Mucosa of descending colon (tissue), 3 donors: ENCODE results near the gene RTN1. TPM values are rescaled to one million over a fixed set of nuclear protein-coding genes. Genes with fewer than 3 reads are reported as not detected.

Source experiments
- ATAC-seq: fragments of 200-7000 bp; cut with Tn5 transposase; one replicate; pipeline ENCODE4 v1.9.1; 2020; ENCODE audit warnings: mild to moderate bottlenecking, moderate library complexity
- DNase-seq, 3 donors: peaks; one replicate each; pipeline ENCODE4 v3.0.0-alpha.2; 2020
- H3K36me3 ChIP-seq: fragments of 200-600 bp; one replicate; pipeline ENCODE4 v1.8.0; 2021; ENCODE audit warnings: low read depth, mild to moderate bottlenecking
- H3K4me1 ChIP-seq: fragments of 200-600 bp; one replicate; pipeline ENCODE4 v1.8.0; 2021; ENCODE audit warnings: low read depth, mild to moderate bottlenecking
- H3K4me3 ChIP-seq: fragments of 200-600 bp; one replicate; pipeline ENCODE4 v1.8.0; 2021; ENCODE audit warnings: mild to moderate bottlenecking
- H3K9me3 ChIP-seq: fragments of 200-600 bp; one replicate; pipeline ENCODE4 v1.8.0; 2021; ENCODE audit warnings: mild to moderate bottlenecking
- intact Hi-C, 2 donors: fragments of 100-400 bp; cut with DNase I in 1 of 2; cut with micrococcal nuclease in 1 of 2; formaldehyde crosslinking; loops; one replicate each; pipeline versions ENCODE4 v1.11.0 to v1.11.1; 2022; cut with DNase I, micrococcal nuclease
- total RNA-seq, 3 donors: library from RNA; stranded (reverse); fragmentation: NEBNext Ultra II Directional in 2 of 3; extraction: Animal tissue kit (Norgen Biotek cat#: 25700) in 2 of 3; gene quantifications; one replicate each; pipeline versions ENCODE4 v1.2.1 to v1.2.4, GENCODE V29; 2021 to 2023
- TF ChIP-seq, protein P1 (sequence below): fragments of 200-600 bp; IDR thresholded peaks from one replicate; pipeline ENCODE4 v1.8.0; 2022; ENCODE audit warnings: antibody characterized with exemption, mild to moderate bottlenecking
- donor health status: DM: no; HTN: no; CAD: no; lungs with moderate emphysema.
- donor health status: DM: no; HTN: no; CAD: no.
- donor health status: DM: no; HTN: yes; CAD: no.

RTN1 gene
- total RNA-seq, 3 donors from 2014 or later, result 1.2 to 15.9 (median 3.8) TPM

DNA sequence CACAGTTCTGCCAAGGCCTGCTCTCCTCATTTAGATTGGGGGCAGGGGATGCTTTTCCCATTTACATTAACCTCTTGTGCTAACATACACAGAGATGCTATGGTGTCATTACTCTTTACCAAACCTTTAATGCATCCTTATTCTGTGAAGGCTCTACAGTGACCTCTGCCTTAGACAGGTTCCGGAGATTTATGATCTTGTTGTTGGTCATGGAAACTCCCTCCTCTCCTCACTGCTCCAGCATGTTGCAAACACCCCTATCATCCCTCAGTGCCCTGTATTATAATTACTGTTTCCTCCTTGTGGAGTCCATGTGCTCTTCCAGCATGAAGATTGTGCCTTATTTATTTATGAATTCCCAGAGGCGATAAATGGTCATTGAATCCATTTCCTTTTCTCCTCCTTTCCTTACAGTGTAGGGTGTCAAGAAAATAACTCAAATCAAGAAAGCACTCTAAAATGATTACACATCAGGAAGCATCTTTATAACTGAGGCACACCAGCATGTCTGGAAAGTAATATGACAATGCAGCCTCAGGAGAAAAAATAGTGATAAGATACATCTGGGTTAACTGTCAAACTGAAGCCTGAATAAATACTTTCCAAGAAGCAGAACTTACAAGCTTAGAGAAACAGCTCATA, 37.8 kb downstream of the RTN1 start:
- ATAC-seq (peak; percentile 63), DNase-seq (no peak)
- Histone ChIP-seq H3K36me3 (no peaks in the 10 kb centered on the region), H3K4me1 (no peaks in the 10 kb centered on the region), H3K9me3 (no peaks in the 10 kb centered on the region), H3K4me3 (no peak overlapping the region)
- TF ChIP-seq, protein P1, sequence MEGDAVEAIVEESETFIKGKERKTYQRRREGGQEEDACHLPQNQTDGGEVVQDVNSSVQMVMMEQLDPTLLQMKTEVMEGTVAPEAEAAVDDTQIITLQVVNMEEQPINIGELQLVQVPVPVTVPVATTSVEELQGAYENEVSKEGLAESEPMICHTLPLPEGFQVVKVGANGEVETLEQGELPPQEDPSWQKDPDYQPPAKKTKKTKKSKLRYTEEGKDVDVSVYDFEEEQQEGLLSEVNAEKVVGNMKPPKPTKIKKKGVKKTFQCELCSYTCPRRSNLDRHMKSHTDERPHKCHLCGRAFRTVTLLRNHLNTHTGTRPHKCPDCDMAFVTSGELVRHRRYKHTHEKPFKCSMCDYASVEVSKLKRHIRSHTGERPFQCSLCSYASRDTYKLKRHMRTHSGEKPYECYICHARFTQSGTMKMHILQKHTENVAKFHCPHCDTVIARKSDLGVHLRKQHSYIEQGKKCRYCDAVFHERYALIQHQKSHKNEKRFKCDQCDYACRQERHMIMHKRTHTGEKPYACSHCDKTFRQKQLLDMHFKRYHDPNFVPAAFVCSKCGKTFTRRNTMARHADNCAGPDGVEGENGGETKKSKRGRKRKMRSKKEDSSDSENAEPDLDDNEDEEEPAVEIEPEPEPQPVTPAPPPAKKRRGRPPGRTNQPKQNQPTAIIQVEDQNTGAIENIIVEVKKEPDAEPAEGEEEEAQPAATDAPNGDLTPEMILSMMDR, result no peak
- intact Hi-C loops, result no loop called here

DNA sequence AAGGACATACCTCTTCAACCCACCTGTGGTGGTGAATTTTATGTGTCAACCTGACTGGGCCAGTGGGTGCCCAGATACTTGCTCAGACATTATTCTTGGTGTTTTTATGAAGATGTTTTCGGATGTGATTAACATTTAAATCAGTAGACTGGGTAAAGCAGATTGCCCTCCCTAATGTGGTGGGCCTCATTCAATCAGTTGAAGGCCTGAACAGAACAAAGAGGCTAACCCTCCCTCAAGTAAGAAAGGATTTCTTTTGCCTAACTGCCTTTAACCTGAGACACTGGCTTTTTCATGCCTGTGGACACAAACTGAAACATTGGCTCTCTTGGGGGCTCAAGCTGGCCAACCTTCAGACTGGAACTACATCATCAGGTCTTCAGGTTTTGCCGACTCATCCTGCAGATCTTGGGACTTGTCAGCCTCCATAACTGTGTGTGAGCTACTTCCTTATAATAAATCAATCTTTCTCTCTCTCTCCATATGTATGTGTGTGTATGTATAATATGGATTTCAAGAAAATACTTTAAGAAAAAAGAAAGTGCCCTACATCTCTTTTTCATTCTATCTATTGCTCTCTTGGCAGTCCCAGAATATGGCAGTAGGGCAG, 39.4 kb downstream of the RTN1 start:
- TF ChIP-seq, protein P1, result no peak
- H3K9me3 ChIP-seq, result no peaks in the 10 kb centered on the region
- no peak overlapping the region for H3K4me3 ChIP-seq
- no peaks in the 10 kb centered on the region for H3K36me3 ChIP-seq
- DNase-seq (no peak), ATAC-seq (no peak)
- H3K4me1 ChIP-seq, result no peaks in the 10 kb centered on the region
- intact Hi-C loops, result no loop called here

DNA sequence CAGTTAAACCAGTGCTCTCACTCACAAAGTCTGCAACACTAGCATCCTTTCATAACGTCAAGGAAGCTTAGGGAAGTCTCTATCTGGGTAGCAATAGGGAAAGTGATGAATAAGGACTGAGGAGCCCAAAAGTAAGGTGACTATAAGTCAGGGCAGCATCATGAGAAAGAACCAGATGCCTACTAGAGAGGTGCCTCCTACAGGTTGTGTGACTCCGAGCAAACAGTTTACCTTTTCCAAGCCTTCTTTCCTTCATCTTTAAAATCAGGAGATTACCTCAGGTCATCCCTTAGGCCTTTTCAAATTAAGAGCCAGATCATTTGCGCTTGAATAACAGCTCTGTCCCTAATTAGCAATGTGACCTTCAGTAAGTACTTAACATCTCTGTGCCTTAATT, 40.2 kb downstream of the RTN1 start:
- no peaks in the 10 kb centered on the region for H3K9me3 ChIP-seq
- intact Hi-C loops, result no loop called here
- no peak overlapping the region for H3K4me3 ChIP-seq
- DNase-seq, result no peak
- H3K36me3 ChIP-seq, result no peaks in the 10 kb centered on the region
- ATAC-seq, result no peak
- H3K4me1 ChIP-seq, result no peaks in the 10 kb centered on the region
- TF ChIP-seq, protein P1, result no peak

DNA sequence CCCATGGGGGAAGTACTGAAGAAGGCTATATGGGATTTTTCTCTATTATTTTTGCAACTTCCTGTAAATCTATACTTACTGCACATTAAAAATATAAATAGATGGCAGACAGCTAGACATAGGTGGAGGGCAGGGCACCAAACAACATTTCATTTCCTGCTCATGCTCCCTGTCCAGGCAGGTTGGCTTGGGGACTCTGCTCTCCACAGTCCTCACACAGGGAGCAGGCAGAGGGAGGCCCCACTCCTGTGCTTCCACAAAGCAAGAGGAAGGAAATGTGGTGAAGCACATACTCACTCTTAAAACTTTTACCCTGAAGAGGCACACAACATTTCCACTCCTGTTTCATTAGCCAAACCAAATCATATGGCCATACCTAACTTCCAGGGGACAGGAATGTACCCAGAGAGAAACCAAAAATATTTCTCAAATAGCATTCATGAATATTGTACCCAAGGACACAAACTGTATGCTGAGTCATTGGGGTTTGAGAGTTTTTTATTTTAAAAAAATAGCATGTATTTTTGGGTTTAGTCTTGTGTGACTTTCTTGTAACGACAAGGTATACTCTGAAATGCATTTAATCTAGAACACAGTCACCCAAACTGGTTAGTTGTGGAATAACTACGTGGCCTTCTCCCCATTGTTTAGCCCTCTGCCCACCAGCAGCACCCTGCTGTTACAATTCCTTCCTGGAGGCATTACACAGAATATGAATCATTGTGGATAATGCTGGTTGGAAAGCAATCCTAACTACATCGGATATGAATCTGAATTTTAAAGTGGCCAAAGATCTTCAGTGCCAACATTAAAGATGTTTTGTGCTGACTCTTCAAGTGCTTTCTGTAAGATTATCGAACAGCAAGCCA, 40.9 kb downstream of the RTN1 start:
- no peaks in the 10 kb centered on the region for H3K36me3 ChIP-seq
- H3K4me1 ChIP-seq, result no peaks in the 10 kb centered on the region
- intact Hi-C loops, result no loop called here
- no peaks in the 10 kb centered on the region for H3K9me3 ChIP-seq
- no peak overlapping the region for H3K4me3 ChIP-seq
- DNase-seq, result no peak
- ATAC-seq, result peak; percentile 30
- TF ChIP-seq, protein P1, result no peak

DNA sequence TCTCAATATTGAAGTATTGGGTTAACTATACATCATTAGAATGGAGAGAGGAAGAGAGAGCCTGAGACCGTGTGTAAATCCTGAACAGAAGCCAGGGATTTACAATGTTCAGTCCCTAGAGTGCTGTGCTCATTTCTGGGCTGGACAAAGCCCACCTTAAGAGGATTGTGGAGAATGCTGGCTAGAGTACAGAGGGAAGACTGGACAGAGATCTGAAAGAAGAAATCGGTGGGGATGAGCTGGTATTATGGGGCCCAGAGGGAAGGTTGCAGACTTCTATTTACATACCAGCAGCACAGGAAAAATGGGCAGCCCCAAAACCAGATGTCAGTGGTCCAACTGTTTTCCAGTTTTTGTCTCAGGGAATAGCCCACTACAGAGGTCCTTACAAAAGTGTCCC, 42.3 kb downstream of the RTN1 start:
- DNase-seq (no peak), ATAC-seq (no peak)
- H3K9me3 ChIP-seq, result no peaks in the 10 kb centered on the region
- H3K4me1 ChIP-seq, result no peaks in the 10 kb centered on the region
- intact Hi-C loops, result no loop called here
- no peaks in the 10 kb centered on the region for H3K36me3 ChIP-seq
- TF ChIP-seq, protein P1, result no peak
- no peak overlapping the region for H3K4me3 ChIP-seq
